Measurements from ENCODE around the gene ACADVL. TPM values are rescaled to one million over a fixed set of nuclear protein-coding genes. Genes with fewer than 3 reads are reported as not detected.

Gene ACADVL
- total RNA-seq, 1 experiment from 2014 or later = 245 TPM

DNA sequence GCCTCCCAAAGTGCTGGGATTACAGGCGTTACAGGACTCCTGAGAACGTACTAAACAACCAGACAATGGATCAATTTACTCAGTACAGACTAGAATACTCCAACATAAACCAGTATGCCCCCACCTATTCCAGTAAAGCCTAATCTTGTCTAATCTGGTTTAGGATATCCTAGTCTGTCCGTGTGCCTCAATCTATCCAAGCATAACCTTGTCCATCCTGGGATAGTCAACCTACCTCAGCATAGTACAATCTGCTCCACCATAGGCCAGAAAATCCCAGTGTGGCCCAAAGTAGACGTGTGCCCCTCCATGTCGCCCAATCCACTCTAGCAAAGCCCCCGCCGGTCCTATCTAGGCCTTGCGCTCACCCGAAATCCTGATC is 14.0 kb downstream of the ACADVL start:
- Histone ChIP-seq H3K4me2 (ENCODE audit: low read depth, low read length, poor library complexity, severe bottlenecking) (peak overlapping the region; percentile 98), H3K36me3 (ENCODE audit: insufficient read depth, low read length) (peaks cover 26% of the 10 kb centered on the region; the same call in 1 of the 2 replicates), H3K4me1 (ENCODE audit: low read length) (peaks cover 49% of the 10 kb centered on the region), H3K9me3 (ENCODE audit: low read length) (no peaks in the 10 kb centered on the region), H3K9me2 (replicated peaks; ENCODE audit: insufficient read depth, low read length) (no peaks in the 10 kb centered on the region), H3K4me3 (ENCODE audit: low read length) (peak overlapping the region; percentile 99), H4K20me1 (ENCODE audit: insufficient read depth, low read depth, low read length) (peaks cover 17% of the 10 kb centered on the region; the same call in 1 of the 2 replicates), H3K27me3 (ENCODE audit: low read length) (no peaks in the 10 kb centered on the region), H3K9ac (ENCODE audit: low read length) (peak overlapping the region; percentile 99), H3K79me2 (ENCODE audit: low read length) (peaks cover 61% of the 10 kb centered on the region), H3K27ac (ENCODE audit: low read length) (peak overlapping the region; percentile 69), H2AFZ (ENCODE audit: low read length) (no peak overlapping the region)
- DNase-seq = no peak

DNA sequence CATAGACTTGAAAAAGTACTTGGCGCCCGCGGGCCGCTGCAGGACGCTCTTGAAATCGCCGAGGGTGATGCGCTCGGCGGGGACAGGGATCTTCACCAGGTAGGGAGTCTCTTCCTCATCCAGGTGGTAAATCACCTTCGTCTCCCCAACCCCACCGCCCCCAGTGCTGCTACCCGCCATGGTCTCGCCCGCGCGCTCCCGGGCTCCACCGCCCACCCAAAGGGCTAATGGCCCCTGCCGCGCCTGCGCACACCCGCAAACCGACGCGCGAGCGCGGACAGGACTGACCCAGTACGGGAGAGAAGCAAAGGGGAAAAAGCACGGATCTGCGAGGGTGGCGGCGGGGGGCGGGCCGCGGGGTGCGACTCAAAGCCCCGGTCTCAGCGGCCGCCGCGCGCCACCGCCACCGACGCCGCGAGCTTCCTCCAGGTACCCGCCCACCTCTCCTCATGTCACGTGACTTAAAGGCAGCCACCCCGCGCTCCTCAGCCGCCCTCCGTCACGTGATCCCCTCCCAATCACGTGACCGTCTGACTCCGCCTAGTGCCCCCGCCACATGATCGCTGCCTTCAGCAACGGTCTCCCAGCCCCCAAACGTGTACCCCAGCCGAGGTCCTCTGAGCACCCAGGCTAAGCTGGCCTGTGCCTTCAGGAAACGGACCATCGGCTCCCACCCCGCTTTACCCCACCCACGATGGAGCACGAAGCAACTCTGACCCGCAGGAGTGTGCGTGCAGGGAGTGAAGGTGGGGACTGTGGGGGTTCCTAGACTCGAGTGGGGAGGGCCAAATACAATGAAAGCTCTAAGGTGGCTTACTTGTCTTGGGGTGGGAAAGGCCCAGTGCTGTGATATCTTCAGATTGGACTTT is 14.6 kb downstream of the ACADVL start, which contains the start of gene DVL2:
DVL2 (minus strand) TSS at position 435 of the 869 bp plus-strand sequence; CDS start at position 180, 255 bp downstream.
- H3K9me2 ChIP-seq (replicated peaks; ENCODE audit: insufficient read depth, low read length) = no peaks in the 10 kb centered on the region
- H3K9ac ChIP-seq (ENCODE audit: low read length) = peak within 1 kb of the TSS; percentile 99
- peak within 1 kb of the TSS; percentile 98 for H3K4me2 ChIP-seq (ENCODE audit: low read depth, low read length, poor library complexity, severe bottlenecking)
- H3K4me3 ChIP-seq (ENCODE audit: low read length) = peak within 1 kb of the TSS; percentile 99
- no peaks in the 10 kb centered on the region for H3K9me3 ChIP-seq (ENCODE audit: low read length)
- H2AFZ ChIP-seq (ENCODE audit: low read length) = peak within 1 kb of the TSS; percentile 65; the same call in 1 of the 2 replicates
- peaks cover 17% of the 10 kb centered on the region; the same call in 1 of the 2 replicates for H4K20me1 ChIP-seq (ENCODE audit: insufficient read depth, low read depth, low read length)
- H3K27ac ChIP-seq (ENCODE audit: low read length) = peak within 1 kb of the TSS; percentile 69
- peaks cover 67% of the 10 kb centered on the region for H3K79me2 ChIP-seq (ENCODE audit: low read length)
- H3K27me3 ChIP-seq (ENCODE audit: low read length) = no peaks in the 10 kb centered on the region
- DNase-seq = peak; percentile 98
- H3K36me3 ChIP-seq (ENCODE audit: insufficient read depth, low read length) = peaks cover 26% of the 10 kb centered on the region; the same call in 1 of the 2 replicates
- peaks cover 49% of the 10 kb centered on the region for H3K4me1 ChIP-seq (ENCODE audit: low read length)

DNA sequence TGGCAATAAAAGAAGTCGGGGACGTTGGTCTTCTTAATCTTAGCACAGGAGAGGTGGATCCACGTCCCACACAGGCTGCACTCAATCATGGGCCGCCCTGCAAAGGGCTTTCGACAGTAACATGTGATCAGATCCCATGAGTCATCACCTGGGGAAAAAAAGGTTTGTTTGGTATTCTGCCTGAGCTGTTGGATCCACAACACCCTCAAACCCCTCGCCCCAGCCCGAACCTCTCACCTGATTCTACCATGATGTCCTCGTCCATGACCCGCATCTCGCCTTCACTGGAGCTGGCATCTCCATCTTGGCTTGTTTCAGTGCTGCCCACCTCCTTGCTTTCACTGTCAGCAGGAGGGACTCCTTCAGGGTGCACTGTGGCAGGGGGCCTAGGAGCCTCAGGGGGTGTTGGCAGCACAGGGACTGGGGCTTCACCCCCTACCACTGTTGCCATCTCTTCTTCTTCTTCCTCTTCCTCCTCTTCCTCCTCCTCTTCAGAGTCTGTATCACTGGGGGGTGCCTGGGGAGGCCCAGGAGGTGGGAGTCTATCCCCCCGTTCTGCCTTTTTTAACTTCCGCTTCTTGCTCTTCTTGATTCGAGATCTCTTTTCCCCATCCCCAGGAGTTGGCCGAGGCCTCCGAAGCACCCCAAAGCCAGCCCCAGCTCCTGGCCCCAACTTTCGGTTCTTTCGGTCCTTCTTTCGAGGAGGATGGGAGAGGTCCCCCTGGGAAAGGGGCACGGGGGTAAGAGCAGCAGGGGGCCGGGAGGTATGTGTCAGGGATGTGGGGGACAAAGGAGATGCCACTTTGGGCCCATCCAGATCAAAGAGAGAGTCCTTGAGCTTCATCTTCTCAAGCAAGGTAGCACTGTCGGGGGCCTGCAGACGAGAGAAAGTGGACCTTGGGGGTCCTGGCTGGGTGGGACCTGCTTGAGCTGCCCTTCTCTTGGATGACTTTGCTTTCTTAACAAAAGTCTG is 16.2 kb downstream of the ACADVL start:
- H3K9me3 ChIP-seq (ENCODE audit: low read length) = no peaks in the 10 kb centered on the region
- no peak overlapping the region for H3K27ac ChIP-seq (ENCODE audit: low read length)
- peak overlapping the region; percentile 99; the same call in 1 of the 2 replicates for H3K9ac ChIP-seq (ENCODE audit: low read length)
- no peaks in the 10 kb centered on the region for H3K27me3 ChIP-seq (ENCODE audit: low read length)
- no peak for DNase-seq
- no peaks in the 10 kb centered on the region for H3K9me2 ChIP-seq (replicated peaks; ENCODE audit: insufficient read depth, low read length)
- peaks cover 17% of the 10 kb centered on the region; the same call in 1 of the 2 replicates for H4K20me1 ChIP-seq (ENCODE audit: insufficient read depth, low read depth, low read length)
- no peak overlapping the region for H2AFZ ChIP-seq (ENCODE audit: low read length)
- H3K4me3 ChIP-seq (ENCODE audit: low read length) = no peak overlapping the region
- H3K79me2 ChIP-seq (ENCODE audit: low read length) = peaks cover 54% of the 10 kb centered on the region
- peak overlapping the region; percentile 98 for H3K4me2 ChIP-seq (ENCODE audit: low read depth, low read length, poor library complexity, severe bottlenecking)
- peaks cover 62% of the 10 kb centered on the region for H3K4me1 ChIP-seq (ENCODE audit: low read length)
- peaks cover 12% of the 10 kb centered on the region; the same call in 1 of the 2 replicates for H3K36me3 ChIP-seq (ENCODE audit: insufficient read depth, low read length)

DNA sequence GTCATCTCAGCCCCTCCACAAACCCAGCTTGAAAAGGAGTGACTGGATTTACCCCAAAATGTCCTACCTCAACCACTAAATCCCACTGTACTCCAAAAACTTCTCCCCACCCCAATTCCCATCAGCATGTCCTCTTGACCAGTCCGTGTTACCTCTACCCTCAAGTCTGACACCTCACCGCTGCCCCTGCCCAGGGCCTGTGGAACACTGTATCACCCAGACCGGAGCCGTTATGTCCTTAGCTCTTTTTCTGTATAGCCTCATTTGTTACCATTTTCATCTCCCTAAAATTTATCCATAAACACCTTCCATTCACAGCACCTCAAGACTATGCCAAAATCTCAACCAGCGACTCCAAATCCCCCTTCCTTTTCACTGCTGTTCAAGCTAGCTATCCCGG is 17.1 kb downstream of the ACADVL start:
- Histone ChIP-seq H3K4me1 (ENCODE audit: low read length) (peaks cover 68% of the 10 kb centered on the region), H3K9ac (ENCODE audit: low read length) (peak overlapping the region; percentile 100; the same call in 1 of the 2 replicates), H2AFZ (ENCODE audit: low read length) (no peak overlapping the region), H3K4me3 (ENCODE audit: low read length) (no peak overlapping the region), H3K36me3 (ENCODE audit: insufficient read depth, low read length) (peaks cover 12% of the 10 kb centered on the region; the same call in 1 of the 2 replicates), H3K27me3 (ENCODE audit: low read length) (no peaks in the 10 kb centered on the region), H3K9me3 (ENCODE audit: low read length) (no peaks in the 10 kb centered on the region), H3K9me2 (replicated peaks; ENCODE audit: insufficient read depth, low read length) (no peaks in the 10 kb centered on the region), H3K4me2 (ENCODE audit: low read depth, low read length, poor library complexity, severe bottlenecking) (peak overlapping the region; percentile 60), H3K27ac (ENCODE audit: low read length) (peak overlapping the region; percentile 94), H4K20me1 (ENCODE audit: insufficient read depth, low read depth, low read length) (peaks cover 15% of the 10 kb centered on the region; the same call in 1 of the 2 replicates), H3K79me2 (ENCODE audit: low read length) (peaks cover 54% of the 10 kb centered on the region)
- no peak for DNase-seq

DNA sequence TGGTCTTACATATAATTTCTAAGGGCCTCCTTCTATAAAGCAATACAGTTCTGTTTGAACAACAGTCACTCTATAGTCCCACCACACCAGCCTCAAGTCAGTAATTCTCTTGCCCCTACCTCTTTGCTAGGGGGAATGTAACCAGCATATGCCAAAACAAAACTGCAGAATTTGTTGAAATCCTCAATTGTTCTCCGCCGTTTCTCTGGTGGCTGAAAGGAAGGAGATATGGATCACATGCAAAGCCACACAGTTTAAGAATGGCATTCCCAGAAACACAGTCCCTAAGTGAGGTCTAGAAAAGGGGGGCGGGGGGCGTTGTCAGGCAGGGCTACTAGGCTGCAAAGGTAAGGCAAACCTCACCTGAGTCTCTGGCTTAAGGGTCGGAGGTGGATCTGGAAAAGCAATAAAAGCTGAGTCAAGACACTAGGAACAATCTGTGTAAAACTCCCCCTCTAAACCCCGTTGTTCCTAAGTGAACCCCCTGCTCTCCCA is 17.6 kb downstream of the ACADVL start:
- no peak for DNase-seq
- Histone ChIP-seq H2AFZ (ENCODE audit: low read length) (no peak overlapping the region), H4K20me1 (ENCODE audit: insufficient read depth, low read depth, low read length) (peaks cover 12% of the 10 kb centered on the region; the same call in 1 of the 2 replicates), H3K36me3 (ENCODE audit: insufficient read depth, low read length) (peaks cover 12% of the 10 kb centered on the region; the same call in 1 of the 2 replicates), H3K4me1 (ENCODE audit: low read length) (peaks cover 63% of the 10 kb centered on the region), H3K9me2 (replicated peaks; ENCODE audit: insufficient read depth, low read length) (no peaks in the 10 kb centered on the region), H3K4me2 (ENCODE audit: low read depth, low read length, poor library complexity, severe bottlenecking) (peak overlapping the region; percentile 60), H3K27ac (ENCODE audit: low read length) (peak overlapping the region; percentile 94), H3K4me3 (ENCODE audit: low read length) (peak overlapping the region; percentile 98; the same call in 1 of the 2 replicates), H3K9me3 (ENCODE audit: low read length) (no peaks in the 10 kb centered on the region), H3K27me3 (ENCODE audit: low read length) (no peaks in the 10 kb centered on the region), H3K9ac (ENCODE audit: low read length) (peak overlapping the region; percentile 100), H3K79me2 (ENCODE audit: low read length) (peaks cover 53% of the 10 kb centered on the region)

DNA sequence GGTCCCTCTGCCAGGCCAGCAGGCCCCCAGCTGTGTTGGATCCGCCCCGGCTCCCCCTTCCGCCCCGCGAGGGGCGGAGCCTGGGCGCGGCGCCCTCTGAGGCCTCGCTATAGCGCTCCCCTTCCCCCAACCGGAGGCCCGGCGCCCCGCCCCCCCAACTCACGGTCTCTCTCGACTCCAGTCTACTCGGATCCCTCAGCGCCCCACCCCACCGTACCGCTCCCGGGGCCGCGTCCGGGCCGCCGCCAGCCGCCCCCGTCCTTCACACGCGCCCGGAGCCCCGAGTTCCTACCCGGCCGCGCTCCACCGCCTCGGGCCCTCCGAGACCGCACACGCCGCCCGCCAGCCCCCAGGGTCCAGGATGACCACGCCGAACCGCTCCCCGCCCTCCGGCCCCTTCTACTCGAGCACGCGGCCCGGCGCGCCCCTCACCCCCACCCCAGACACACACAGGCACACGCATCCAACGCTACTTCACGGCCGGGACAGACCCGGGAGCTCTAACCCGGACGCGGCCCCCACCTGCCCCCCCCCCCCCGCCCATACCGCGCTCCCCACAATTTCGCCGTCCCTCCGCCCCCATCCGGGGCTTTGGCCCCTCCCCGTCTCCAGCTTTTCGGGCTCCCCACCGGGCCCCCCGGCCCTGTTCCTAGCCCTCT is 18.2 kb downstream of the ACADVL start:
- H3K27me3 ChIP-seq (ENCODE audit: low read length) = no peaks in the 10 kb centered on the region
- H3K9ac ChIP-seq (ENCODE audit: low read length) = peak overlapping the region; percentile 100
- H3K9me3 ChIP-seq (ENCODE audit: low read length) = no peaks in the 10 kb centered on the region
- peaks cover 12% of the 10 kb centered on the region; the same call in 1 of the 2 replicates for H4K20me1 ChIP-seq (ENCODE audit: insufficient read depth, low read depth, low read length)
- peaks cover 47% of the 10 kb centered on the region for H3K79me2 ChIP-seq (ENCODE audit: low read length)
- peaks cover 62% of the 10 kb centered on the region for H3K4me1 ChIP-seq (ENCODE audit: low read length)
- peak overlapping the region; percentile 90 for H3K4me2 ChIP-seq (ENCODE audit: low read depth, low read length, poor library complexity, severe bottlenecking)
- H2AFZ ChIP-seq (ENCODE audit: low read length) = no peak overlapping the region
- H3K36me3 ChIP-seq (ENCODE audit: insufficient read depth, low read length) = peaks cover 12% of the 10 kb centered on the region; the same call in 1 of the 2 replicates
- H3K4me3 ChIP-seq (ENCODE audit: low read length) = peak overlapping the region; percentile 98
- DNase-seq = peak; percentile 90
- H3K9me2 ChIP-seq (replicated peaks; ENCODE audit: insufficient read depth, low read length) = no peaks in the 10 kb centered on the region
- peak overlapping the region; percentile 94 for H3K27ac ChIP-seq (ENCODE audit: low read length)

DNA sequence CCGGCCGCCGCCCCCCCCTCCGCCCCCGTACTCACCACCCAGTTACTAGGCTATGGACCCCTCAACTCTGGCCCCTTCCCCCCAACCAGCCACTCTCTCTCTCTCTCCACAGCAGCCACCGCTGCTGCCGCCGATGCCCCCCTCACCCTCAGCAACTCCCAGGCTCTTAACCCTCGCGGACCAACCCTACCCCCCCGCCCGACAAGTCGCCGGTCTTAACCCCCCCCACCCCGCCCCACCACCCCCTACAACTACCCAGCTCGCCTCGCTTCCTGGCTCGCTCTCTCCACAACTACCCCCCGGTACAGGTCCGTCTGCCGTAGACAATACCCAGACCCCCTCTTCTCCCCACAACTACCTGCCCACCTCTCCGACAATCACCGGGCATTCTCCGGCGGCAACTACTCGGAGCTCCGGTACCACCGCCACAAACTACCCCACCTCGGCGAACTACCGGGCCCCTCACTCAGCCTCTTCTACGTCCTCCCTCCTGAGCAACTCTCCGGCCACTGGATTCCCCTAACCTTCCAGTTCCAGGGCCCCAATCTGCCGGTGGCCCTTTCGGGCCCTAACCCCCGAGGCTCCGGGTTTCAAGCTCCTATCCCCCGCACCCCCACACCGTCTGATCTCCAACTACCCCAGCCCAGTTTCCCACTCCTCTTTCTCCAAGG is 18.8 kb downstream of the ACADVL start:
- H2AFZ ChIP-seq (ENCODE audit: low read length) = no peak overlapping the region
- H3K79me2 ChIP-seq (ENCODE audit: low read length) = peaks cover 40% of the 10 kb centered on the region
- no peaks in the 10 kb centered on the region for H3K9me3 ChIP-seq (ENCODE audit: low read length)
- H3K9ac ChIP-seq (ENCODE audit: low read length) = peak overlapping the region; percentile 100
- H4K20me1 ChIP-seq (ENCODE audit: insufficient read depth, low read depth, low read length) = peaks cover 12% of the 10 kb centered on the region; the same call in 1 of the 2 replicates
- H3K36me3 ChIP-seq (ENCODE audit: insufficient read depth, low read length) = peaks cover 12% of the 10 kb centered on the region; the same call in 1 of the 2 replicates
- H3K9me2 ChIP-seq (replicated peaks; ENCODE audit: insufficient read depth, low read length) = no peaks in the 10 kb centered on the region
- H3K27me3 ChIP-seq (ENCODE audit: low read length) = no peaks in the 10 kb centered on the region
- peak overlapping the region; percentile 94 for H3K27ac ChIP-seq (ENCODE audit: low read length)
- DNase-seq = peak; percentile 78
- peaks cover 63% of the 10 kb centered on the region for H3K4me1 ChIP-seq (ENCODE audit: low read length)
- H3K4me3 ChIP-seq (ENCODE audit: low read length) = peak overlapping the region; percentile 98
- H3K4me2 ChIP-seq (ENCODE audit: low read depth, low read length, poor library complexity, severe bottlenecking) = peak overlapping the region; percentile 90
